GM12878 (cell line): ENCODE data around the gene ABHD11. TPM values are rescaled to one million over a fixed set of nuclear protein-coding genes. Genes with fewer than 3 reads are reported as not detected.
"Not testable (repeated sequence)": the region's sequence is repeated elsewhere in the genome, so short reads cannot be mapped to it uniquely, and the experiment has no call there.

Source experiments
- ATAC-seq: fragments of 200-7000 bp; cut with Tn5 transposase; 3 replicates; pipeline ENCODE4 v1.9.1; 2020; ENCODE audit warnings: mild to moderate bottlenecking, moderate library complexity
- BruUV-seq: library from RNA; stranded (reverse); fragments of 400-500 nt; replicated peaks from 2 replicates; lab custom pipeline; 2021; lab: Mats Ljungman, UMichigan
- CTCF ChIA-PET: fragments of 300-600 bp; sonication (Branson Sonifier 250); formaldehyde crosslinking; extraction: SDS; loops from one replicate; lab custom pipeline; 2021; ENCODE audit warnings: inconsistent platforms; lab: Yijun Ruan, JAX
- POLR2A ChIA-PET: fragments of 350-600 bp; formaldehyde crosslinking; extraction: SDS; loops from one replicate; lab custom pipeline; 2021; ENCODE audit warnings: inconsistent platforms; lab: Charles Lee
- RAD21 ChIA-PET: fragments of 300-600 bp; sonication (Branson Sonifier 250); formaldehyde crosslinking; loops from one replicate; lab custom pipeline; 2023; ENCODE audit warnings: antibody characterized with exemption; ENCODE audit not compliant: unreplicated experiment; lab: Charles Lee
- SMC1A ChIA-PET: fragments of 300-600 bp; sonication (Branson Sonifier 250); formaldehyde crosslinking; loops from one replicate; lab custom pipeline; 2023; ENCODE audit not compliant: unreplicated experiment, uncharacterized antibody; lab: Charles Lee
- DNase-seq: peaks from one replicate; pipeline ENCODE4 v3.0.0-alpha.2; 2011; ENCODE audit warnings: low read depth, low spot score
- FAIRE-seq: peaks from 3 replicates; lab custom pipeline; 2011; peaks lifted over from hg19 to GRCh38; lab: Jason Lieb, UNC
- H2AFZ ChIP-seq: 2 replicates; pipeline ENCODE4 v1.6.0; 2011; ENCODE audit warnings: low read depth, low read length, control low read depth; ENCODE audit not compliant: control insufficient read depth
- H3K27ac ChIP-seq: 2 replicates; pipeline ENCODE4 v1.5.1; 2011; ENCODE audit warnings: control low read depth; ENCODE audit not compliant: control insufficient read depth, insufficient read depth
- H3K27me3 ChIP-seq, 2 experiments: replicated peaks in 1 of 2; 2 replicates each; pipeline versions ENCODE4 v1.6.0 to v1.6.1; 2011; ENCODE audit warnings: low read length in 1 of 2; ENCODE audit not compliant: control insufficient read depth in 2 of 2, insufficient read depth in 2 of 2
- H3K36me3 ChIP-seq, 2 experiments: 2 replicates each; pipeline ENCODE4 v1.5.1; 2011; ENCODE audit warnings: low read length in 1 of 2; ENCODE audit not compliant: control insufficient read depth in 2 of 2, insufficient read depth in 2 of 2
- H3K4me1 ChIP-seq: 2 replicates; pipeline ENCODE4 v1.6.1; 2011; ENCODE audit warnings: mild to moderate bottlenecking, low read length, moderate library complexity, mixed read lengths; ENCODE audit not compliant: control insufficient read depth, insufficient read depth
- H3K4me2 ChIP-seq: 2 replicates; pipeline ENCODE4 v1.6.0; 2011; ENCODE audit warnings: control low read depth; ENCODE audit not compliant: control insufficient read depth, insufficient read depth
- H3K4me3 ChIP-seq: fragments of 200-600 bp; sonication (generic); 2 replicates; pipeline ENCODE4 v1.5.1; 2016
- H3K79me2 ChIP-seq: 2 replicates; pipeline ENCODE4 v1.6.0; 2011; ENCODE audit warnings: low read length; ENCODE audit not compliant: control insufficient read depth, insufficient read depth
- H3K9ac ChIP-seq: 2 replicates; pipeline ENCODE4 v1.8.0; 2011; ENCODE audit warnings: low read length, control low read depth, mixed read lengths; ENCODE audit not compliant: control insufficient read depth, insufficient read depth
- H3K9me3 ChIP-seq: replicated peaks from 3 replicates; pipeline ENCODE4 v1.5.1; 2011; ENCODE audit warnings: mild to moderate bottlenecking, low read length; ENCODE audit not compliant: control insufficient read depth, insufficient read depth
- H4K20me1 ChIP-seq: 2 replicates; pipeline ENCODE4 v1.6.0; 2011; ENCODE audit not compliant: control insufficient read depth, insufficient read depth
- ESRRA ChIP-seq: IDR thresholded peaks from 2 replicates; pipeline ENCODE4 v1.6.1; 2012; ENCODE audit warnings: mild to moderate bottlenecking, low read length, improper control_type of control experiment
- HDGF ChIP-seq: fragments of 450-650 bp; IDR thresholded peaks from 2 replicates; pipeline ENCODE4 v1.6.1; 2016; ENCODE audit warnings: antibody characterized with exemption
- JUND ChIP-seq: IDR thresholded peaks from 2 replicates; pipeline ENCODE4 v1.6.1; 2012; ENCODE audit warnings: low read depth, mild to moderate bottlenecking, low read length, improper control_type of control experiment, moderate library complexity
- MTA2 ChIP-seq: fragments of 450-650 bp; IDR thresholded peaks from 2 replicates; pipeline ENCODE4 v1.6.1; 2016; ENCODE audit warnings: low read depth, mild to moderate bottlenecking, moderate library complexity
- RELA ChIP-seq: fragments of 450-650 bp; IDR thresholded peaks from 2 replicates; pipeline ENCODE4 v1.8.0; 2014; ENCODE audit warnings: borderline replicate concordance; ENCODE audit not compliant: partially characterized antibody
- SIX5 ChIP-seq: IDR thresholded peaks from 2 replicates; pipeline ENCODE4 v1.6.1; 2011; ENCODE audit warnings: mild to moderate bottlenecking, low read depth, low read length, moderate library complexity; ENCODE audit not compliant: severe bottlenecking
- SMC3 ChIP-seq: IDR thresholded peaks from 2 replicates; pipeline ENCODE4 v1.6.1; 2011; ENCODE audit warnings: low read length, improper control_type of control experiment, borderline replicate concordance
- TARDBP ChIP-seq: IDR thresholded peaks from 2 replicates; pipeline ENCODE4 v1.6.1; 2016; ENCODE audit warnings: borderline replicate concordance
- TBL1XR1 ChIP-seq: IDR thresholded peaks from 2 replicates; pipeline ENCODE4 v1.6.1; 2012; ENCODE audit warnings: low read depth, low read length, improper control_type of control experiment
- TCF12 ChIP-seq: IDR thresholded peaks from 2 replicates; pipeline ENCODE4 v1.6.1; 2011; ENCODE audit warnings: low read depth, mild to moderate bottlenecking, low read length
- ZNF384 ChIP-seq: IDR thresholded peaks from 2 replicates; pipeline ENCODE4 v1.6.1; 2012; ENCODE audit warnings: low read depth, mild to moderate bottlenecking, low read length, improper control_type of control experiment, borderline replicate concordance
- WGBS: methylation state at CpG from one replicate; pipeline ENCODE4 v1.1.6; 2016; ENCODE audit warnings: low lambda C conversion rate; ENCODE audit not compliant: insufficient replicate concordance, insufficient coverage; ENCODE audit errors: missing lambda C conversion rate; 5-methylcytosine and 5-hydroxymethylcytosine counted together
- in situ Hi-C: fragments of 300-500 bp; cut with MboI; formaldehyde crosslinking; loops from 9 replicates; pipeline ENCODE4 v1.14.3; 2018; ENCODE audit warnings: mixed read lengths
- intact Hi-C: fragments of 100-400 bp; cut with micrococcal nuclease; formaldehyde crosslinking; loops from one replicate; pipeline ENCODE4 v1.14.2; 2022; ENCODE audit not compliant: unreplicated experiment
- polyA plus RNA-seq, 11 experiments: library from polyadenylated mRNA; depleted of rRNA in 4 of 11; unstranded in 6 of 11; stranded (reverse) in 5 of 11; fragments of >200 nt; fragmentation: Nextera tagmentation in 4 of 11; fragmentation: Illumina TruSeq in 1 of 11; extraction: Ambion mirVana in 4 of 11; extraction: Trizol in 1 of 11; gene quantifications; 1 replicate in 1 of 11; 2 replicates in 10 of 11; pipeline versions ENCODE4 v1.2.1 to v1.2.3, GENCODE V29; 2011 to 2016; ENCODE audit warnings: inconsistent platforms in 2 of 11, missing spikeins in 2 of 11, low read depth in 1 of 11
- total RNA-seq, 4 experiments: library from RNA; depleted of rRNA in 3 of 4; stranded (reverse); fragments of >200 nt in 3 of 4; fragmentation: Illumina TruSeq in 1 of 4; extraction: Trizol in 1 of 4; gene quantifications; 2 replicates each; pipeline versions ENCODE4 v1.2.1 to v1.2.3, GENCODE V29; 2013 to 2021
- TF ChIP-seq, protein P1 (sequence below): fragments of 450-650 bp; IDR thresholded peaks from 2 replicates; pipeline ENCODE4 v1.6.1; 2014; ENCODE audit warnings: mild to moderate bottlenecking

ABHD11 gene
- total and polyA plus RNA-seq, 10 of the 15 experiments (the other 5 are each of a cell fraction or from before 2014, with no cell fraction given): 2.8 to 24.8 (median 10.1) TPM

DNA sequence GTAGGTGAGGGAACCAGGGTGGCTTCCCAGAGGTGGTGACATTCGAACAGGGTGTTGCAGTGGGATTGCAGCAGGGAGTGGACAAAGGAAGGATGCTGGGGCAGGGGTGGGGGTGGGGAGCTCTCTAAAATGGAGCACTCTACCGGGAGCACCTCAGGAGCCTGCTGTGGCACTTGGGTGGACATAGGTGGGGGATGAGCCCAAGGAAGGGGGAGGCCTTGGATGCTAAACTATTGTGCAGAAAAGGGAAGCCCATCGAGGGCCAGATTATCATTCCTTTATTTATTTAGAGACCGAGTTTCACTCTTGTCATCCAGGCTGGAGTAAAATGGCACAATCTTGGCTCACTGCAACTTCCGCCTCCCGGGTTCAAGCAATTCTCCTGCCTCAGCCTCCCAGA, 15.8 kb downstream of the ABHD11 start:
- 46% methylated on average over 6 of the region's 6 CpGs for WGBS
- ATAC-seq (no peak), DNase-seq (no peak)
- intact Hi-C loops: no loop called here
- H3K4me2 ChIP-seq: no peak overlapping the region
- in situ Hi-C loops: no loop called here
- no peak overlapping the region for H3K4me3 ChIP-seq
- H3K9ac ChIP-seq: no peak overlapping the region
- ChIA-PET SMC1A (interaction anchor here (3.2 kb wide), 1 partner anchor 116 kb away, joined by 17 read pairs; no protein-coding TSS in a partner anchor), CTCF (interaction anchor here (1.1 to 2.6 kb wide), 2 partner anchors 79 to 116 kb away, joined by 3 to 15 read pairs; no protein-coding TSS in a partner anchor)
- no peaks in the 10 kb centered on the region for H3K9me3 ChIP-seq
- no peaks in the 10 kb centered on the region for H3K36me3 ChIP-seq
- BruUV-seq: no TSS peak
- TF ChIP-seq, protein P1, sequence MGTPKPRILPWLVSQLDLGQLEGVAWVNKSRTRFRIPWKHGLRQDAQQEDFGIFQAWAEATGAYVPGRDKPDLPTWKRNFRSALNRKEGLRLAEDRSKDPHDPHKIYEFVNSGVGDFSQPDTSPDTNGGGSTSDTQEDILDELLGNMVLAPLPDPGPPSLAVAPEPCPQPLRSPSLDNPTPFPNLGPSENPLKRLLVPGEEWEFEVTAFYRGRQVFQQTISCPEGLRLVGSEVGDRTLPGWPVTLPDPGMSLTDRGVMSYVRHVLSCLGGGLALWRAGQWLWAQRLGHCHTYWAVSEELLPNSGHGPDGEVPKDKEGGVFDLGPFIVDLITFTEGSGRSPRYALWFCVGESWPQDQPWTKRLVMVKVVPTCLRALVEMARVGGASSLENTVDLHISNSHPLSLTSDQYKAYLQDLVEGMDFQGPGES: no peak
- TF ChIP-seq JUND (no peak), SIX5 (no peak), MTA2 (no peak), SMC3 (no peak), TARDBP (no peak), TBL1XR1 (no peak), HDGF (no peak), ZNF384 (no peak), RELA (no peak), TCF12 (no peak), ESRRA (no peak)
- TF ChIP-seq, all 136 proteins: peak for 0
- Histone ChIP-seq H3K27me3 (no peaks in the 10 kb centered on the region), H3K79me2 (no peaks in the 10 kb centered on the region), H3K27ac (no peak overlapping the region), H4K20me1 (no peaks in the 10 kb centered on the region; the same call in 1 of the 2 replicates), H2AFZ (no peak overlapping the region), H3K4me1 (peaks cover 7% of the 10 kb centered on the region)
- POLR2A ChIA-PET: interaction anchor here (0.6 to 0.7 kb wide), 3 partner anchors 118 to 451 kb away, joined by 3 to 5 read pairs (median 3); no protein-coding TSS in a partner anchor
- RAD21 ChIA-PET: interaction anchor here (2.1 kb wide), 1 partner anchor 116 kb away, joined by 6 read pairs; no protein-coding TSS in a partner anchor
- FAIRE-seq: no peak

DNA sequence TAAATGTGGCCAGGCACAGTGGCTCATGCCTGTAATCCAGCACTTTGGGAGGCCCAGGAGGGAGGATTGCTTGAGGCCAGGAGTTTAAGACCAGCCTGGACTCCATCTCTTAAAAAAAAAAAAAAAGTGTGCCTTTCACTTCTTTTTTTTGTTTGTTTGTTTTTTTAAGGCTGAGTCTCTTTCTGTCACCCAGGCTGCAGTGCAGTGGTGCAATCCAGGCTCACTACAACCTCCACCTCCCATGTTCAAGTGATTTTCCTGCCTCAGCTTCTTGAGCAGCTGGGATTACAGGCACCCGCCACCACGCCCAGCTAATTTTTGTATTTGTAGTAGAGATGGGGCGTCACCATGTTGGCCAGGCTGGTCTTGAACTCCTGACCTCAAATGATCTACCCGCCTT, 16.4 kb downstream of the ABHD11 start:
- CTCF ChIA-PET: interaction anchor here (2.6 kb wide), 1 partner anchor 115 kb away, joined by 15 read pairs; no protein-coding TSS in a partner anchor
- intact Hi-C loops, SMC1A ChIA-PET, POLR2A ChIA-PET, H3K36me3 ChIP-seq, in situ Hi-C loops, H3K4me2 ChIP-seq, H3K79me2 ChIP-seq, RAD21 ChIA-PET, H3K9me3 ChIP-seq, BruUV-seq, ATAC-seq, H3K27me3 ChIP-seq, H3K4me3 ChIP-seq, H4K20me1 ChIP-seq, H3K9ac ChIP-seq, DNase-seq, FAIRE-seq, H3K27ac ChIP-seq, H2AFZ ChIP-seq: not testable (repeated sequence)
- WGBS: 23% methylated on average over 4 of the region's 4 CpGs
- H3K4me1 ChIP-seq: peaks cover 12% of the 10 kb centered on the region
